NB4 (cell line): ENCODE data around the gene CCL27.

Source experiments
- DNase-seq: peaks from one replicate; pipeline ENCODE4 v3.0.0; 2010; ENCODE audit warnings: low read depth
- H3K4me3 ChIP-seq: one replicate; pipeline ENCODE4 v1.5.1; 2011; ENCODE audit warnings: mild to moderate bottlenecking, low read depth, low read length, moderate library complexity
- CTCF ChIP-seq: IDR thresholded peaks from one replicate; pipeline ENCODE4 v1.5.1; 2012; ENCODE audit warnings: low read depth, low read length
- MAX ChIP-seq: IDR thresholded peaks from 2 replicates; pipeline ENCODE4 v1.6.1; 2011; ENCODE audit warnings: low read depth, low read length
- MYC ChIP-seq: IDR thresholded peaks from 2 replicates; pipeline ENCODE4 v1.6.1; 2011; ENCODE audit warnings: low read depth, low read length
- POLR2A ChIP-seq: IDR thresholded peaks from 2 replicates; pipeline ENCODE4 v1.6.1; 2011; ENCODE audit warnings: mild to moderate bottlenecking; ENCODE audit not compliant: insufficient read length; ENCODE audit errors: extremely low read depth

The CCL27 gene

GRCh38 chr9:34686732-34687131 is 24.3 kb upstream of the CCL27 start:
- TF ChIP-seq CTCF (no peak), MYC (no peak), MAX (no peak), POLR2A (no peak)
- no peak overlapping the region for H3K4me3 ChIP-seq
- DNase-seq = no peak

GRCh38 chr9:34686231-34686630 is 23.8 kb upstream of the CCL27 start:
- H3K4me3 ChIP-seq = no peak overlapping the region
- TF ChIP-seq MYC (no peak), CTCF (no peak), MAX (no peak), POLR2A (no peak)

GRCh38 chr9:34685591-34685990 is 23.1 kb upstream of the CCL27 start:
- DNase-seq = no peak
- no peak for TF ChIP-seq CTCF
- H3K4me3 ChIP-seq = no peak overlapping the region

More at GRCh38 chr9:34686231-34686630, 23.8 kb upstream of the CCL27 start:
- no peak for DNase-seq

- no peak for TF ChIP-seq MAX
- no peak for TF ChIP-seq MYC
- no peak for TF ChIP-seq CTCF
- no peak for TF ChIP-seq POLR2A
- H3K4me3 ChIP-seq = no peak overlapping the region
- no peak for DNase-seq
These were observed 22.4 kb upstream of the CCL27 start for GRCh38 chr9:34684816-34685215.

- DNase-seq = no peak
- TF ChIP-seq CTCF (peak; percentile 18), MAX (no peak), MYC (no peak), POLR2A (no peak)
- no peak overlapping the region for H3K4me3 ChIP-seq
These were observed 21.7 kb upstream of the CCL27 start for GRCh38 chr9:34684145-34684544.

- no peak for DNase-seq
- no peak overlapping the region for H3K4me3 ChIP-seq
- TF ChIP-seq MAX (no peak), CTCF (no peak), POLR2A (no peak), MYC (no peak)
These were observed 13.4 kb upstream of the CCL27 start for GRCh38 chr9:34675869-34676268.
